ENCODE data around the gene NT5DC4.

Gene NT5DC4

GRCh38 chr2:112757265-112757664, 36.4 kb downstream of the NT5DC4 start:
- FAIRE-seq, result no peak

- FAIRE-seq, result no peak
These were observed 37.9 kb downstream of the NT5DC4 start for GRCh38 chr2:112758711-112759110.

GRCh38 chr2:112760149-112760548, 39.3 kb downstream of the NT5DC4 start:
- FAIRE-seq, result no peak

GRCh38 chr2:112762276-112762675, 41.5 kb downstream of the NT5DC4 start:
- no peak for FAIRE-seq

- peak; percentile 98 for FAIRE-seq
These were observed 43.5 kb downstream of the NT5DC4 start, which contains the start of gene CKAP2L for GRCh38 chr2:112764071-112765044. Gene CKAP2L, minus strand, starts transcription at chr2:112764609. Its CDS starts 11 bp downstream, at chr2:112764598.

GRCh38 chr2:112765251-112765650, 44.4 kb downstream of the NT5DC4 start:
- no peak for FAIRE-seq

GRCh38 chr2:112767693-112768330, 47.0 kb downstream of the NT5DC4 start:
- no peak for FAIRE-seq

GRCh38 chr2:112768432-112768831, 47.6 kb downstream of the NT5DC4 start:
- FAIRE-seq, result no peak

GRCh38 chr2:112772322-112772721, 51.5 kb downstream of the NT5DC4 start:
- FAIRE-seq, result no peak

GRCh38 chr2:112772911-112773475, 52.2 kb downstream of the NT5DC4 start:
- FAIRE-seq, result no peak

GRCh38 chr2:112773556-112773955, 52.7 kb downstream of the NT5DC4 start:
- FAIRE-seq, result no peak

- no peak for FAIRE-seq
These were observed 53.9 kb downstream of the NT5DC4 start for GRCh38 chr2:112774536-112775285.

- no peak for FAIRE-seq
These were observed 55.3 kb downstream of the NT5DC4 start for GRCh38 chr2:112776113-112776512.

- FAIRE-seq, result no peak
These were observed 56.2 kb downstream of the NT5DC4 start for GRCh38 chr2:112777036-112777435.

- FAIRE-seq, result no peak
These were observed 58.8 kb downstream of the NT5DC4 start for GRCh38 chr2:112779598-112779997.

- FAIRE-seq, result no peak
These were observed 61.5 kb downstream of the NT5DC4 start for GRCh38 chr2:112782234-112782799.

- no peak for FAIRE-seq
These were observed 62.4 kb downstream of the NT5DC4 start for GRCh38 chr2:112783187-112783714.

GRCh38 chr2:112784199-112785189, 63.7 kb downstream of the NT5DC4 start, which contains the start of gene IL1A:
Gene IL1A, minus strand, starts transcription at chr2:112784493. Its CDS starts 723 bp downstream, at chr2:112783770.
- FAIRE-seq, result no peak

GRCh38 chr2:112787294-112787693, 66.5 kb downstream of the NT5DC4 start:
- no peak for FAIRE-seq

- FAIRE-seq, result no peak
These were observed 67.0 kb downstream of the NT5DC4 start for GRCh38 chr2:112787729-112788393.

Measured in G401.6 (cell line).